ENCODE data around the gene LMO7.

Gene LMO7

GRCh38 chr13:75754936-75755335 lies 118.8 kb downstream of the LMO7 start:
- TF ChIP-seq, protein P1, sequence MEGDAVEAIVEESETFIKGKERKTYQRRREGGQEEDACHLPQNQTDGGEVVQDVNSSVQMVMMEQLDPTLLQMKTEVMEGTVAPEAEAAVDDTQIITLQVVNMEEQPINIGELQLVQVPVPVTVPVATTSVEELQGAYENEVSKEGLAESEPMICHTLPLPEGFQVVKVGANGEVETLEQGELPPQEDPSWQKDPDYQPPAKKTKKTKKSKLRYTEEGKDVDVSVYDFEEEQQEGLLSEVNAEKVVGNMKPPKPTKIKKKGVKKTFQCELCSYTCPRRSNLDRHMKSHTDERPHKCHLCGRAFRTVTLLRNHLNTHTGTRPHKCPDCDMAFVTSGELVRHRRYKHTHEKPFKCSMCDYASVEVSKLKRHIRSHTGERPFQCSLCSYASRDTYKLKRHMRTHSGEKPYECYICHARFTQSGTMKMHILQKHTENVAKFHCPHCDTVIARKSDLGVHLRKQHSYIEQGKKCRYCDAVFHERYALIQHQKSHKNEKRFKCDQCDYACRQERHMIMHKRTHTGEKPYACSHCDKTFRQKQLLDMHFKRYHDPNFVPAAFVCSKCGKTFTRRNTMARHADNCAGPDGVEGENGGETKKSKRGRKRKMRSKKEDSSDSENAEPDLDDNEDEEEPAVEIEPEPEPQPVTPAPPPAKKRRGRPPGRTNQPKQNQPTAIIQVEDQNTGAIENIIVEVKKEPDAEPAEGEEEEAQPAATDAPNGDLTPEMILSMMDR (IDR thresholded peaks at IDR 0.05; ENCODE audit: insufficient read depth, low read length, missing control alignments): no peak
- H3K4me3 ChIP-seq (ENCODE audit: low read depth, low read length): no peak overlapping the region
- ChIA-PET POLR2A (no interaction called here), CTCF (no interaction called here)
- no peak for DNase-seq (ENCODE audit: low read depth, low spot score)

- TF ChIP-seq, protein P1 (IDR thresholded peaks at IDR 0.05; ENCODE audit: insufficient read depth, low read length, missing control alignments): no peak
- no peak overlapping the region for H3K4me3 ChIP-seq (ENCODE audit: low read depth, low read length)
- ChIA-PET POLR2A (no interaction called here), CTCF (interaction anchor here (1.4 to 1.8 kb wide), 4 partner anchors 11 to 61 kb away, joined by 3 to 10 read pairs (median 5); no protein-coding TSS in a partner anchor)
- no peak for DNase-seq (ENCODE audit: low read depth, low spot score)
Observed at GRCh38 chr13:75757336-75757735, 121.2 kb downstream of the LMO7 start.

DNA sequence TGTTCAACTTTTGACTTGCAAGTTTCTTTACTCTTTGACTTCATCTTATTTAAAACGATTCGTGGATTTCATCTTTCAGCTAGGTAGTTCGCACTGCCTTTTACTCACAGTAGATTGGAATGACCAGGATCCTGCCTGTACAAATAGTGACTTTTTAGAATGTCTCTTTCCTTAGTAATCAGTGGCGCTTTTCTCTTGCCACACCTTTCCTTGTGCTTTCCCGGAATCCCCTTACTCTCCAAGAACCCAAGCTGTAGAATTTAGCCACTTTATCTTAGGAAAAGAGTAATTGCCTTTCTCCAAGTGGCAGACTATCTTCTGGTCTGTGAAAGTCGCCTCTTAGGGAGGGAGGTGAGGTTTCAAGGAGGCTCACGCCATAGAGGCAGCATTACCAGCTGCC lies 123.4 kb downstream of the LMO7 start:
- DNase-seq (ENCODE audit: low read depth, low spot score): no peak
- ChIA-PET CTCF (interaction anchor here (0.6 kb wide), 1 partner anchor 70 kb away, joined by 3 read pairs; no protein-coding TSS in a partner anchor), POLR2A (no interaction called here)
- TF ChIP-seq, protein P1 (IDR thresholded peaks at IDR 0.05; ENCODE audit: insufficient read depth, low read length, missing control alignments): no peak
- no peak overlapping the region for H3K4me3 ChIP-seq (ENCODE audit: low read depth, low read length)

DNA sequence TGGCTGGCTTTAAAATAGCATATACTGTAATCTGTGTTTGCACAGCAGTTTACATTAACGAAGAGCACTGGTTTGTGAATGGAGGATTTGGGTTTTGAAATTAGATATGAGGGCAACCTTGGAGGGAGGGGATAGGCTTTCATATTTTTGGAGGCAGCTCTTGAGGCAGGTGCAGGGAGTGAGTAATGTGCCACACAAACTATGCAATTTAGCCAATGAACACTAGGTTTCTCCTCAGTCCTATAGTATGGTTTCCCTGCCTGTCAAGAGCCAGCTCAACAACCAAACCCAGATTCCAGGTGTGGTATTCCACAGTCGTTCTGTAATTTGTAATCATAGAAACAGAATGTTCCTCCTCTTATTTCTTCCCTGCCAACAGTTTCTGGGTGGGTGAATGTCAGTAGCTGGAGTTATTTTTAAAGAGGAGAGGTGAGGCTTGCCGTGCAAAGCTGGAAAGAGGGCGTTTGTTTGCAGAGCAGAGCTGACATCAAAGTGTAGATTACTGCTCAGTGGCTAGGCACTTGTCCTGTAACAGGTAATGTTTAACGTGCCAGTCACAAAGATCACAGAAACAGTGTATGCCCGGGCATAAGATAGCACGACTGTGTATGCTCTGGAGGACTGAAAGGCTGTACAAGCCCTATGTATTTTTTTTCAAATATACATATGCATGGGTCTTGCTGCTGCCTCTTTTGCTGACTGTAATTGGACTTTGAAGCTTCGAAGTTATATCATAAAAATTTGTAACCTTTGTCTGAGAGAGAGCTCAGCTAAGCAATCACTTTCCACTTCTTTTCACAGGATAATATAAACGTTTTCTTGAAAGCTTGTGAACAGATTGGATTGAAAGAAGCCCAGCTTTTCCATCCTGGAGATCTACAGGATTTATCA lies 124.2 kb downstream of the LMO7 start:
- H3K4me3 ChIP-seq (ENCODE audit: low read depth, low read length): no peak overlapping the region
- ChIA-PET POLR2A (interaction anchor here (1.3 kb wide), 1 partner anchor 126 kb away, joined by 3 read pairs; no protein-coding TSS in a partner anchor), CTCF (interaction anchor here (0.6 kb wide), 1 partner anchor 71 kb away, joined by 3 read pairs; no protein-coding TSS in a partner anchor)
- TF ChIP-seq, protein P1 (IDR thresholded peaks at IDR 0.05; ENCODE audit: insufficient read depth, low read length, missing control alignments): no peak
- DNase-seq (ENCODE audit: low read depth, low spot score): no peak

DNA sequence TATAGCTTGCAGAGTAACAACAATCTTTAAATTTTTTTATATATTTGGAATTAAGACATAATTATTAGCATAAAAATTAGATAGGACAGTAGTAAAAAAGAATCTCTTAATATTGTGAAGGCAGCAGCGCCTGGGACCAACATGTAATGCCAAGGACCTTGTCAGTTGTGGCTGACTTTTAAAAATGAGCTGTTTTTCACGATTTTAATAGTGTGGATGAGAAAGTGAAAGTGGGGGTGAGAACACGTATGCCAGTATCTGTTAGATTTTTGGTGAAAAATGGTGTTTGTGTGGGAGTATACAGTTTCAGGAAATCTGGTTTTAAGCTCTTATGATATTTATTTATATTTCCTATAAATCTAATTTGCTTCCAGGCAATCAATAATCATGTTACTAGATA lies 125.2 kb downstream of the LMO7 start:
- ChIA-PET CTCF (interaction anchor here (1.0 to 1.2 kb wide), 2 partner anchors 65 to 73 kb away, joined by 3 read pairs; no protein-coding TSS in a partner anchor), POLR2A (interaction anchor here (1.3 kb wide), 1 partner anchor 127 kb away, joined by 3 read pairs; no protein-coding TSS in a partner anchor)
- TF ChIP-seq, protein P1 (IDR thresholded peaks at IDR 0.05; ENCODE audit: insufficient read depth, low read length, missing control alignments): no peak
- H3K4me3 ChIP-seq (ENCODE audit: low read depth, low read length): no peak overlapping the region
- no peak for DNase-seq (ENCODE audit: low read depth, low spot score)

All from AG04449 (cell line).